ENCODE results near the gene PFDN5.
"Not testable (repeated sequence)": the region's sequence is repeated elsewhere in the genome, so short reads cannot be mapped to it uniquely, and the experiment has no call there.

The PFDN5 gene

DNA sequence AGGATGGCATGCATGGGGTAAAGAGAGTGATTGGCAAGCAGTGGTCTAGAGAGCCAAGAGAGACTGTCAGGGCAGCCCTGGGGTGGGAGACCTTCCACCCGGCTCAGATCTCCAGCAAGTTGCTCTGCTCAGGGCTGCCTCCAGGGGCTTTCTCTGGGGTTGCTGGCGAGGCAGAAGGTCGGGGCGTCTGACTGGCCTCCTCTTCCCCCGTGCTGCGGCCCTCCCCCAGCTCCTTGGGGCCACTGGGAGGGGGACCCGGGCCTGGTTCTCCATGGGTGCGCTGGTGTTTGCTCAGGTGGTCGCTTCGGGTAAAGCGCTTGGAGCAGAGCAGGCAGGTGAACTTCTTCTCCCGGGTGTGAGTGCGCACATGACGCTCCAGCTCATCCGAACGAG, 32.7 kb downstream of the PFDN5 start:
- DNase-seq (ENCODE audit: low spot score), result no peak

DNA sequence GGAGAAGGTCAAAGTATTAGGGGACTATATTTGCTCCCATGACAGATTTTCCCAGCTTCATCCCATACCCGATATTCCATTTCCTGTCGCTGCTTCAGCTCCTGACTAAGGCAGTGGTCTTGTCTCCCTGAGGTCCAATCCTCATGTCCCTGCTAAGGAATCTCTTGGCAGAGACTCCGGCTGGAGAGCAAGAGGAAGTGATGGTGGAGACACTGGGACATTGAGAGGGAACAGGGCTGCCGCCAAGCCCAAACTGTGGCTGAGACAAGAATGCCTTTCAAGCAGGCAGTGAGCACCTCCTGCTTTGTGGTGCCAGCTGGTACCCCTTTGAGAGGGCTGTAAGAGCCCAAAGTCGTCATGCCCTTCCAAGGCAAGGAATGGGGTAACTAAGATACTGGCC, 35.3 kb downstream of the PFDN5 start:
- no peak for DNase-seq (ENCODE audit: low spot score)

DNA sequence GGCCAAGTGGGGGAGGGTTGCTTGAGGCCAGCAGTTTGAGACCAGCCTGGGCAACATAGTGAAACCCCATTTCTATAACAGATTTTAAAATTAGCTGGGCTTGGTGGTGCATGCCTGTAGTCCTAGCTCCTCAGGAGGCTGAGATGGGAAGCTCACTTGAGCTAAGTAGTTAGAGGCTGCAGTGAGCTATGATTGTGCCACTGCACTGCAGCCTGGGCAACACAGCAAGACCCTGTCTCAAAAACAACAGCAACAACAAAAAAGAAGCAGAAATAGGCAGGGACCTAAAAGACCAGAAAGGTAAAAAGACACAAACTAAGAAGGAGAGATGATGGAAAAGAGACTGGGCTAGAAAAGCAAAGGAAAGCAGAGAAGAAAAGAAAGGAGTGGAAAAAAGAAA, 37.0 kb downstream of the PFDN5 start:
- DNase-seq (ENCODE audit: low spot score), result not testable (repeated sequence)

DNA sequence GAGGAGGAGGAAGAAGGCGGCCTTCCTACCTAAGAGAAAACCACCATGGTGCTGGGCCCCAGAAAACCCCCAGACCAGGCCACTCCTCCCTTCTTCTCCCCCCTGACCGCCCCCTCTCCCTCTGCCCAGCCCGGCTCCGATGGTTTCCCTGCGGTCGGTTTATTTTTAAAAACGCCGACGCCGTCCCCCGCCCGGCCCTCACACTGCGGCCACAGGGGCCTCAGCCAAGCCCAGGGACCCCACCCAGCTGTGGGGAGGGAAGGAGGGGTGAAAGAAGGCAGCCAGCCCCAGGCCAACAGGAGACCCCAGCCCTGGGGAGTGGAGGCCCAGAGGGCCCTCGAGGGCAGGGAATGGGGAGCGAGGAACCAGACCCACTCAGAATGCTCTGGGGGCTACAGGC, 37.4 kb downstream of the PFDN5 start:
- no peak for DNase-seq (ENCODE audit: low spot score)

DNA sequence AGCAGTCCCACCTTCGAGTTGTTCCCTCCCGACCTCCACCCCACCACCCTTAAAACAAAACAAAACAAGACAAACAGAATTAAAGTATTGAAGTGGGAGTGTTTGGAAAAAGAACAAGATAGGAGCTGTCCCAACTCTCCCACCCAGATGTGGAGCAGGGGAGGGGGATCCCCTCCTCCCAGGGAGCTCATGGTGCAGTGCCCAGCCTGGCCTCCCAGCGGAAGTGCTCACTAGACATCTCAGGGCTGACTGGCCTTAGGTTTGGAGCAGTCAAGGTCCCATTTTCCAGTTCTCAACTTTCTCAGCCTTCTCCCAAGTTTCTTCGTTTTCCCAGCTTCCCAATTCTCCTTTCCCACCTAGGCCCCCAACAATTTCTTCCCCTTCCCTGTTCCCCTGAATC, 37.9 kb downstream of the PFDN5 start:
- no peak for DNase-seq (ENCODE audit: low spot score)

DNA sequence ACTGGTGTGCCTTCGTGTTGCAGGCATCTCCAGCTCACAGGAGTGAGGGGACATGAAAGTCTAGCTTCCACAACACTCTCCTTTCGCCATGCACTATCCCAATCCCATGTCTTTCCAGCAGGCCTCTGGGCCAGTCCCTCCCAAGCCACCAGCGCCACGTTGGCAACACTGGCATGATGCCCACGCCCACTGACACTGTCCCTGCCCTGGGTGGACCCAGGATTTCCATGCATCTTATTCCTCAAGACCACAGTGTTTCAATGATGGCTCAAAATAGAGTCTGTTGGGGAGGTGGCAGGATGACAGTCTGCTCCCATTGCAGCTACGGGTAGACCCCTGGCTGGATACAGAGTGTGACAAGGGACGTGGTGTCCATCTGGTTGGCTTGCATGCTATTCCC, 38.5 kb downstream of the PFDN5 start:
- no peak for DNase-seq (ENCODE audit: low spot score)

DNA sequence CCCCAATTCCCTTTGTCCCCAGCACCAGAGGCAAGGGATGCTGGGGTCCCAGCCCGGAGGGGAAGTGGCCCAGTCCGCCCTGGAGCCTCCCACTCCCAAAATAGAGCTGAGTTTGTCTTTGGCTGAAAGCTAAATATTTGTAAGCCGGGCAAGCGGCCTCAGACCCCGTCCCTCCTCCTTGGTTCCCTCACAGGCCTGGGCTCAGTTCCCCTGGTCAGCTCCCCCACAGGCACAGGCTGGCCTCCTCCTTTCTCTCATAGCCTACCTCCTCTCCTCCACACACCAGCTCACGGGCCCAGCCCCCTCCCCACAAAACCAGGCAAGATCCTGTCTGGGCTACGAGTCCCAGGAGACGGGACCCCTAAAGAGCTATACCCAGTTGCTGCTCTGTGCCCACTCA, 39.5 kb downstream of the PFDN5 start:
- DNase-seq (ENCODE audit: low spot score), result no peak

DNA sequence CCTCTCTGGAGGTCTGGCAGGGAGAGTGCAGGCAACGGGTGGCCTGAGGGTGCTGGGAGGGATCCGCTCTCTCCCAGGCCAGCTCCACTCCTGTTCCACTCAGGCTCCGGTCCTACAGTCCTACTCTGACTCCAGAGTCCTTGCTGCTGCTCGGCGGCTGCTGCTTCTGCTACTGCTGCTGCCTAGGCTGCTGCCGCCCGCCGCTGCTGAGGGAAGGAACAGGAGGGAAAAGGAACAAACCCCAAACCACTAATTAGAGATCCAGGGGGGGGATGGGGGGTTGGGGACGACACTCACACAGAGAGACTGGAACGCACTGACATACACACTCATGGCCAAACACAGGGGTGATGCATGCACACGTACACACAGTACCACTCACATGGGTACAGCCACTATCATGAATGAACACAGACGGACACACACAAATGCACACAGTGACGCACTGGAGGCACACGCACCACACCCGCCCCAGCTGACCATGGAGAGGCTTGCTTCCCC, 40.9 kb downstream of the PFDN5 start, which contains the start of gene SP7:
TSS of gene SP7 (minus strand) at position 174 of the 501 bp plus-strand sequence. CDS start 708 bp downstream, outside the sequence.
- no peak for DNase-seq (ENCODE audit: low spot score)

DNA sequence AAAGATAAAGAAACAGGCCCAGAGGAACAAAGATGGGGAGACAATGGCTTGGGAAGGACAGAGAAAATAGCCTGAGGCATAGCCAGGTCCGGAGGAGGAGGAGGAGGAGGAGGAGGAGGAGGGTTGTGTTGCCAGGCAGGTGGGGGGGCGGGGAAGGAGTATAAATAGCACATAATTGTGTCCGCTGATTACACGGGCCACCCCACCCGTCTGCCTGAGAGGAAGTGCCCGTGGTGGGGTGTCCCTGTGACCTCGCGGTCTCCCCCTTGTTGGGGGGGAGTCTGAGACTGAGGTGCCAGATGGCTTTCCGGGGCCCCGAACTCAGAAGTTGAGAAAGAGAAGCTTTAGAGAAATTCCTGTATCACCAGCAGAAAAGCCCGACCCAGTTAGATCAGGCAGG, 42.7 kb downstream of the PFDN5 start:
- DNase-seq (ENCODE audit: low spot score), result no peak

DNA sequence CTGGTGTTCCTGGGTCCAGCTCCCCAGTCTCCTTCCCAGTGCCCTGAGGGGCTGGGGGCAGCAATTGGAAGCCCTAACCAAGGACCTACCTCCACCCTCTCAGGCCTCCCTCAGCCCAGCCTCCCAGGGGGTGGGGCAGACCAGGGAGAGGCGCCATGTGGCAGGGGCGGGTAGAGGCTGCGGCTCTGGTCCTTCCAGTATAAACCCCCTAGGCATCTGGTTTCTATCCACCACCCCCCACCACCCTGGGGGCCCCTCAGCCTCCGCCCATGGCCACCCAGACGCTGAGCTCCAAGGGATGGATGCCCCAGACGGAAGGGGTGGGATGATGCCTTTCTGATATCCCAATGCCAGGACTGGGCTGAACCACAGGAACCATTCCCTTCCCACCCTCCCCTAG, 43.6 kb downstream of the PFDN5 start:
- DNase-seq (ENCODE audit: low spot score), result no peak

DNA sequence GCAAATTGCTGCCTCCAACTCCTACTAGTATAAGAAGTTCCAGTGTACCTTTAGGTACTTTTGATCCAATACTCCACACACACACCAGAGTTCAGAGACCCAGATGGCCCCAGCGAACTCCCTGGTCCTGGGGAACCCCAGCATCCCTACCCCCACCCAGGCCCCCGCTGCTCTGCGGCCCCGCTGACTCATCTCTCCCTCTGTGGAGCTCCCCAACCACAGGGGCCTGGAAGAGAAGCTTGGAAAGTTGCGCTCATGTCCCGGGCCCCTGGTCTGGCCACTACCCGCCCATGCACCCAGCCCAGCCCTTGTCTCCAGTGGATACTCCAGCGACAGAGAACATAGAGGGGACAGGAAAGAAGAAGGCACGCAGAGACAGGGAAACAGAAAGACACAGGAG, 45.1 kb downstream of the PFDN5 start:
- no peak for DNase-seq (ENCODE audit: low spot score)

DNA sequence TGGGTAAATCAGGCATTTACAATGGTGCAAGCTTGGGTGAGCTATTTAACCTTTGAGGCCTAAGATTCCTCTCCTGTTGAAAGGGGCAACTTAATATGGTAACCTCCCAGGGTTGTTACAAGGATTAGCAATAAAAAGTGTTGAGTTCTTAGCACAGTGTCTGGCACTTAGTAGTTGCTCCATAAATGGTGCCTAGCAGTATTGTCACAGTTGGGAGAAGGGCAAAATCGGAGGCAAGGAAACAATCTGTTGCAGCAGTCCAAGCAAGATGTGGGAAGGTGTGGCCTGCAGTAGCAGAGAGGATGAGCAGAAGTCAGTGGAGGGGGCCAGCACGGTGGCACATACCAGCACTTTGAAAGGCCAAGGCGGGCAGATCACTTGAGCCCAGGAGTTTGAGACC, 48.1 kb downstream of the PFDN5 start:
- no peak for DNase-seq (ENCODE audit: low spot score)

DNA sequence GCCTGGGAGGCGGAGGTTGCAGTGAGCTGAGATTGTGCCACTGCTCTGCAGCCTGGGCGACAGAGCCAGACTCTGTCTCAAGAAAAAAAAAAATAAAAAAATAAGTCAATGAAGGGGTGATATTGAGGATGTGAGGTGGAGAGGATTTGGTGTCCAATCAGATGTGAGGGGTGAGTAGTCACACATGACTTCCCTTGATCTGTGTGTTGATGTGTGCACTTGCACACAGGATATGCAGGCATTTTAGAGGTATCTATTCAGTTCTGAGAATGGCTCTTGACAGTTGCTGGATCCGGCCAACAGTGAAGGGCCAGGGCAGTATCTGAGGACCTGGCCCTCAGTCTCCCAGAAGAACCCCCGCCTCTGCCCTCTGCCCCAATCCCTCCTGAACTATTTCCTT, 48.6 kb downstream of the PFDN5 start:
- no peak for DNase-seq (ENCODE audit: low spot score)

DNA sequence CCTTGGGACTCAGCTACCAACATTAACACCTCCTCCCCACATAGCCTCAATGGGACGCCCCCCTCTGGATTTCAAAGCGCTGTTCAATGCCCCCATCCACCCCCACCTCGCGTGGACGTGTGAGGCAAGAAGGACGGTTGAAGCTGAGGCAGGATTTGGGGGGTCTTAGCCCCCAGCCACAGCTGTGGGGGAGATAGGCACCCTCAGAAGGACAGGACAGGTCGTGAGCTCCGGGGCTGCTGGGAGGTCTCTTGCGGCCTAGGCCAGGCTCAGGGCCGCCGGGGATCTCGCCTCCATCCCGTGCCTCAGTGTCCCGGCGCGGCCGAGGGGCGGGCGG, 49.1 kb downstream of the PFDN5 start:
- no peak for DNase-seq (ENCODE audit: low spot score)

DNA sequence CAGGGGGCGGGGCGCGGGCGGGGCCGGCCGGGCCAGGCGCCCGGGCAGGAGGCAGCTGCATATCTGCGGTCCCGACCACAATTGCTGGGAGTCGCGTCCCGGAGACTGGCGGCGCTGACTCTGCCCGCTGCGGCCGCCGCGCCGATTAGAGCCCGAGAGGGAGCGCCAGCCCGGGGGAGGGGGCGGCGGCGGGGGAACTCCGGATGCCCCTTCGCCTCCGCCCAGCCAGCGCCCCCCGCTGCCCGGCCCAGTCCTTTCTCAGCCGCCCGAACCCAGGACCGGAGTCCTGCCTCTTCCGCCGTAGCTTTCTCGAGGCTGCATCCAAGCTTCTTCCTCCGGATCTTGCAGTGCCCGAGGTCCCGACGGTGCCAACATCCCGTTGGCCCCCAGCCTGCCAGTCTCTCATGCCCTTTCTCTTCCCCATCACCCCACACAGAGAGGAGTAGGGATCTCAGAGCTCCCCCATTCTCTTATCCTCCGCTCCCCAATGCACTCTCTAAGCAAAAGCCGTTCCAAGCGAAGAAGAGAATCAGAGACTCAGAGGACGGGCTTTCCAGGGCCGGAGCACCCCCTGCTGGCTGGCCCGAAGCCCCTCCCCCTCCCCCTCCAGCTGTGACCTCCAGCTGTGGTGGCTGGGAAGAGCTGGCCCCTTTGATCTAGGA, 49.6 kb downstream of the PFDN5 start:
- peak; percentile 70 for DNase-seq (ENCODE audit: low spot score)

DNA sequence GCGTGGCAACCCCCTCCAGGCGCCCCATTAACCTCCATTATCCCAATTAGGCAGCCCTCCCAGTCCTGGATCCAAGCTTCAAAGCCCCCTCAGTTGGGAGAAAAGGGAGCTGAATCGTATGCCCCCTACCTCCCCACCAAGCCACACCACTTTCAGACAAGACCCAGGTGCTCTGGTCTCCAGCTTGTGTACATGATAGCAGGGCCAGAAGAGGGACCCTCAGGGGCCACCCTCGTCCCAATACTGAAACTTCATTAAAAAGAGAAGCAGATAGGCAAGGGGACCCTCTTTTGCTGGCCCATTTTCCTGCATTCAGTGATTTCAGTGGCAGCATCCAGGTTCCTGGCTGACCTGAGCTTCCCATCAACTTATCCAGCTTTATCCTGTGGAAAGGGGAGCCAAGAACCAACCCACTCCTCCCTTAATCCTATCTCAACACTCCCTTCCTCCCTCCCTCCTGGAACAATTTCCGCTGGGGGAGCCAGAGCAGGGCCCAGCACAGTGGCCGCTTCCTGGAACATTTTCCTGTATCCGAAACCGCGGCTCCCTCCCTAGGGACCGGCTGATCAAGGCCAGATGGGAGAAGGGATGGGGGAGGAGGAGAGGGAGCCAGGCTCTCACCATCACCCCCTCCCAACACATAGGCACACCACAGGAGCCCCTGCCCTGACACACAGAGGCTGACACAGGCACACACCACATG, 50.3 kb downstream of the PFDN5 start:
- no peak for DNase-seq (ENCODE audit: low spot score)

DNA sequence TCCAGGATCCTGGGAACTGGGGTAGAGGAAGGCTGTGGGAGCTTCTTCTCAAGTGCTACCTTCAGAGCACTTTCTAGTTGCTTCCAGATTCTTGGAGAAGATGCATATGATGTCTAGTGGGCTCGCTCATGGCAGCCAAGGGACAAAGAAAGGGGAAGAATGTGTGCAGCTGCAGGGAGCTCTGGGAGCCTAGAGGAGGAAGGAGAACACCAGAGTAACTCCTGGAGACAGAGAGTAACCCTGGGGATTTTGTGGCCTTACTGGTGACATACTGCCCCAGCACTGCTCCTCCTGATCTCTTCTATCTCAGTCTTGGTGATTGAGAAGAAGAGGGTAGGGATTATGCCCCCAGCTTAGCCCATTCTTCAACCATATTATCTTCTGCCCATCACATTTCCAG, 51.1 kb downstream of the PFDN5 start:
- DNase-seq (ENCODE audit: low spot score), result no peak

DNA sequence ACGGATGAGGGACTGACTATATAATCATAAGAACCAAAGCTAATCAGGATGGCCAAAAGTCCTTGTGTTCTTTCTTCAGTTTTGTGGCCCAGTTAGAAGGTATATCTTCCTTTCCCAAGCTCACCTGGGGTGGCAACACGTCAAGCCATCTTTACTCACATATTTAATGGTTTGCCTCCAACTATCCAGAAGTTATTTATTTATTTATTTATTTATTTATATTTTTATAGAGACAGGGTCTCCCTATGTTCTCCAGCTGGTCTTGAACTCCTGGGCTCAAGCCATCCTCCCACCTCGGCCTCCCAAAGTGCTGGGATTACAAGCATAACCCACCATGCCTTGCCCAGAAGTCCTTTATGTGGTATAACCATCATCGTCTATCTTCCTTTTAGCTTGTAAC, 52.6 kb downstream of the PFDN5 start:
- DNase-seq (ENCODE audit: low spot score), result no peak
